Tibial nerve (tissue), 3 donors: ENCODE data around the gene TOMM20.

Experiments used
- CTCF ChIP-seq, 5 experiments: fragments of 200-600 bp in 3 of 5; fragments of 450-650 bp in 2 of 5; sonication (generic) in 3 of 5; IDR thresholded peaks; one replicate each; pipeline ENCODE4 v1.5.1; 2016 to 2019; ENCODE audit warnings: antibody characterized with exemption in 5 of 5, mild to moderate bottlenecking in 3 of 5, moderate library complexity in 2 of 5
- POLR2A ChIP-seq, 2 donors: fragments of 450-650 bp; IDR thresholded peaks; one replicate each; pipeline ENCODE4 v1.6.1; 2017; ENCODE audit warnings: antibody characterized with exemption in 2 of 2, mild to moderate bottlenecking in 2 of 2, moderate library complexity in 2 of 2

- TF ChIP-seq CTCF (IDR thresholded peaks at IDR 0.05) (no peak), POLR2A (IDR thresholded peaks at IDR 0.05) (no peak)
Observed at GRCh38 chr1:235145639-235146038, 17.0 kb upstream of the TOMM20 start.
